Jurkat, Clone E6-1 (cell line): Measurements from ENCODE around the gene TRIO.

Source experiments
- DNase-seq: peaks from one replicate; pipeline ENCODE4 v3.0.0-alpha.2; 2011; ENCODE audit warnings: low read depth, low spot score
- H3K4me3 ChIP-seq: 2 replicates; pipeline ENCODE4 v1.5.1; 2011; ENCODE audit warnings: mild to moderate bottlenecking, low read length, control low read depth, moderate library complexity

TRIO gene

GRCh38 chr5:14229734-14230133, 86.6 kb downstream of the TRIO start:
- no peak for DNase-seq
- no peak overlapping the region for H3K4me3 ChIP-seq

DNA sequence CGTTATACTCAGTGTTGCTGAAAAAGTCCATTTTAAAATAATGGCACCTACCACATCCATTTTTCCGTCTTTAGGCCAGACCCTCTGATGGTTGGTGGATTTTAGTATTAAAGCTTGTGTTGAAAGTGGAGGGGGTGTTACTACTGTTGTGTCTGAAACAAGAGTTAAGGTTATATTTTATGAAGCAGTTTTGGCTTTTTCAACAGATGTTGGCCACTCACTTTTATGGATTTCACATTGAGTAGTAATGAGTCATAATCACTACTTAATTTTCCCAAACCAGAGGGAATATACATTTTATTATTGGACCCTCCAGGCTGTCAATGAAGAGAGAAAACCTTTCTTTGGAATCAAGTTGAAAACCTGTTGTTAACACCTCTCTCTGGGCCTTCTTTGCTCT, 88.0 kb downstream of the TRIO start:
- DNase-seq = no peak
- H3K4me3 ChIP-seq = no peak overlapping the region

GRCh38 chr5:14231890-14232289, 88.7 kb downstream of the TRIO start:
- no peak overlapping the region for H3K4me3 ChIP-seq
- no peak for DNase-seq

DNA sequence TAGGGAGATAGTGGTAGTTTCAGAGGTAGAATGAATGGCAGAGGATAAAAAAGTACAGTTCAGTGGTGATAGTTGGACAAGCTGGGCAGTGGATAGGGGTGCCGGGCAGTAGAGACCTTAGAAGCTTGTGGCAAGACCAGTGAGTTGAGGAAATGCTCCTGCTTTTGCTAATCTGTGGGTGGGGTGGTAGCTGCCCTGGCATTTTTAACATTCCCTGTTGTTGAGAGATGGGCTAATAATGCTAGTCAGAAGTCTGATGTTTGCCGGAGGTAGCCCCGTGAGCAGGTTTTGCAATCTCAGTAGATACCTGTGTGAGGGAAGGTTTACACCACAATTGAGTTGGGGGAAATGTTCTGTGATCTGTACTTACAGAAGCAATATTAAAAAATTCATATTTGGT, 91.1 kb downstream of the TRIO start:
- no peak for DNase-seq
- H3K4me3 ChIP-seq = no peak overlapping the region

DNA sequence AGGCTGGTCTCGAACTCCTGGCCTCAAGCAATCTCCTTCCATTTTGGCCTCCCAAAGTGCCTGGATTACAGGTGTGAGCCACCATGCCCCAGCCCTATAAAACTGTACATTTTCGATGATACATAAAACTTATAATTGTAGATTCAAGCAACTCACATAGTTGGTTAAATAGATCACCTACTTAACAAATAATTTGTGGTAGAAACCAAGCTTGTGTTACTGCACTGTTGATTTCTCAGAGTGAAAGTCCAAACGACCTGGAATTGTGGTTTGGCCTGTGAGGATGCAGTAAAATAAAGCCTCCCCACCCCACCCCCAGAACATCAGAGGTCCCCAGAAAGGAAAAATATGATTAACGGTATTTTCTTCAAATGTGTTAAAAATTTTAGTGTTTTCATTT, 92.7 kb downstream of the TRIO start:
- DNase-seq = no peak
- no peak overlapping the region for H3K4me3 ChIP-seq

DNA sequence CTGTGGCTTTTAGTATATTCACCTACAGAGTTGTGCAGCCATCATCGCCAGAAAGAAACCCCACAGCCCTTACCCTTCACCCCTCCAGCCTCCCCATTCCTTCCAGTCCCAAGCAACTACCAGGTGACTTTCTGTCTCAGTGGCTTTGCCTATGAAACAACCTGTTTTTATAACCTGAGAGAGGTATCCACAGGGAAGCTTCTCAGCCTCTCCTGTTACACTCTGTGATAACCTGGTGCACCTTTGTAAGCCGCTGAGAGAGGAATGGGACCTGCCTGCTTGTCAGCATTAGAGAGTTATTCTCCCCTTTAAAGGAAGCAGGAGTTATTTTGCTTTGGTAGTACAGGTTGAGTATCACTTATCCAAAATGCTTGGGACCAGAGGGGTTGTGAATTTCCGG, 93.6 kb downstream of the TRIO start:
- no peak overlapping the region for H3K4me3 ChIP-seq
- no peak for DNase-seq

GRCh38 chr5:14237317-14238086, 94.4 kb downstream of the TRIO start:
- H3K4me3 ChIP-seq = no peak overlapping the region
- DNase-seq = no peak

DNA sequence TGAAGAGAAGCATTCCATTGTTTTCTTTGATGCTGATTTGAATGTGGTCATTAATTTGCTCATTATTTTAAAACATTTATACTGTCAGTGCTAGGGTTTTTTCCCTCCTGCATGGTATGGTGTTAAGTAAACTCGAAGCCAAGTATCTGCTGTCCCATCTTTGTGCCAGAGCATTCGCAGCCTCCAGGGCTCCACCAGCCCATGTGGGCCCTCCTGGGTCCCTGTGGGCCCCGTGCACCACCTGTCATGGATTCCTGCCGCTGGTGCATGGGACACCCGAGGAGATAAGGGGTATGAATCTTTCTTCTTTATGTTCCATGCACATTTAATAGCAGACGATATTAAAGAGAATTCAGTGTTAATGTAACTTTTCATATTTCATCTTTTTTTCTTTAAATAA, 95.1 kb downstream of the TRIO start:
- H3K4me3 ChIP-seq = no peak overlapping the region
- no peak for DNase-seq

GRCh38 chr5:14239404-14239803, 96.3 kb downstream of the TRIO start:
- no peak for DNase-seq
- H3K4me3 ChIP-seq = no peak overlapping the region

DNA sequence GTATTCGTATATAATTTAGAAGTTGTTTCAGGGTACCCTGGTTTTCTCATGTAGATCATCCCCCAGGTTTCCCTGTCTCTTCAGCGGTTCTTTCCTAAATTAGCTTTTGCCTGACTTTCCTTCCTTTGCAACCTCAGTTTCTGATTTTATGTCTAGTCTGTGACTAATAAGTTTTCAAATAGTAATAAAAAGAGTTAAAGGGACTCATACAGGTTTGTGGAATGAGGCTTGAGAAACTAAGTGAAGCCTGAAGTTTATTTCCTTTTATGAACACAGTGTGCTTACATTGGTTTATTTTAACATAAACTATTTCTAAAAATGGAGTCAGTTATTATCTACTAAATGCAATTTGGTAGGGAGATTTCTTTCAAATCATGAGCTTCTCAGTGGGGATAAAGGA, 96.8 kb downstream of the TRIO start:
- no peak overlapping the region for H3K4me3 ChIP-seq
- no peak for DNase-seq

DNA sequence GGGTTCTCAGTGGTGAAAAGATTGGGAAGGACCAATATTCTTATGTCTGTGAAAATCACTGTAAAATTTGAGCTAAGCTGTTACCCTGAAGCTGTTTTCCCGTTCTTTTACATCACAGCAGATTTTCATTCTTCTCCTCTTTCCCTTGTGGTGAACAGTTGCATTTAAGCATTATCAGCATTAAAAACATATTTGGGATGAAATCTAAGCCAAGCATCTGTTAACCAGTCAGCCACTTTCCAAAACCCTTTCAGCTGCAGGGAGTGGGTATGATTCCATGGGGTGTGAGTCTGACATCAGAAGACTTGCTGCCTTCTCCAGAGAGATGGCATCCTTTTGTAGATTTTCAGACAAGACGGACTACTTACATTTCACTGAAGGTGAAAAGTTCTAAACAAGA, 97.2 kb downstream of the TRIO start:
- H3K4me3 ChIP-seq = no peak overlapping the region
- no peak for DNase-seq

GRCh38 chr5:14241141-14241540, 98.0 kb downstream of the TRIO start:
- no peak overlapping the region for H3K4me3 ChIP-seq
- no peak for DNase-seq

- H3K4me3 ChIP-seq = no peak overlapping the region
- no peak for DNase-seq
Measured at GRCh38 chr5:14242447-14242846, 99.3 kb downstream of the TRIO start.

DNA sequence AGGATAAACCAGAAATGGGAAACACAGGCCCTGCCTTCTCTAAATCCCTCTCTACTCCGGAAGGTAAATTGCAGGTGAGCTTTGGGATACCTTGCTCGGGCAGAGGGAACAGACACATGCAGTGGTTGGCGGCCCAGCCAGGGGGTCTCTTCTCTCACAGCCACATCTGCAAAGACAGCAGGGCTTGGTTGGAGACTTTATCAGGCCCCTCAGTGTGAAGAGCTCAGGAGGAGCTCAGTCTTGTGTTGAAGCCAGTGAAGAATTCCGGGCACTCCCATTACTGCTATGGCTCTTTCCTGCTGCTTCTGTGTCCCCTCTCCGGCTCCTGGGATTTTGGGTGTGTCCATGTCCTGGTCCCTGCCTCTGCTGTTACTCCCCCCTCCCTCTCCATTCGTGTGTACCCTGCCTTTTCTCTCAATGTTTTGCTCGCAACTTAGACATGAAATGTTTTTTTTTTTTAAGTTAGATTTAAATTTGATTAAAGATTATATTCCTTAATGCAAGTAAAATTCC, 99.8 kb downstream of the TRIO start:
- no peak overlapping the region for H3K4me3 ChIP-seq
- DNase-seq = no peak

- no peak for DNase-seq
- H3K4me3 ChIP-seq = no peak overlapping the region
Measured at GRCh38 chr5:14243766-14244165, 100.6 kb downstream of the TRIO start.

DNA sequence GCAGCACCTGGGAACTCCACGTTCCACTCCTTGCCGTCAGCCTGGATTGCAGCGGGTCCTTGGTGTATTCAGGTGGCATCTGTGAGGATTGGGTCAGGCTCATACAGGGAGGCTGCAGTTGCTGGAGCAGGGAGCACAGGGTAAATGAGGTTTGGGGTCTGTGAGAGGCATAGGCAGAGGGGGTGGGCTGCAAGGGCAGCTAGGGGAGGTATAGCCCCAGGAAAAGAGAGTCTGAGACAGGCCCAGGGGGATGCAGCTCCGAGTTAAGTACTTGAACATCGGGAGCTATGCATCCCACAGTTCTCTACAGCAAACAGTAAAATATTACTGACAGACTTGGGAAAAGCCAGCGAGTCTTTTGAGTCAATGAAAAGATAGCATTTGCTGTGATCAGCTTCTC, 101.6 kb downstream of the TRIO start:
- no peak overlapping the region for H3K4me3 ChIP-seq
- no peak for DNase-seq

DNA sequence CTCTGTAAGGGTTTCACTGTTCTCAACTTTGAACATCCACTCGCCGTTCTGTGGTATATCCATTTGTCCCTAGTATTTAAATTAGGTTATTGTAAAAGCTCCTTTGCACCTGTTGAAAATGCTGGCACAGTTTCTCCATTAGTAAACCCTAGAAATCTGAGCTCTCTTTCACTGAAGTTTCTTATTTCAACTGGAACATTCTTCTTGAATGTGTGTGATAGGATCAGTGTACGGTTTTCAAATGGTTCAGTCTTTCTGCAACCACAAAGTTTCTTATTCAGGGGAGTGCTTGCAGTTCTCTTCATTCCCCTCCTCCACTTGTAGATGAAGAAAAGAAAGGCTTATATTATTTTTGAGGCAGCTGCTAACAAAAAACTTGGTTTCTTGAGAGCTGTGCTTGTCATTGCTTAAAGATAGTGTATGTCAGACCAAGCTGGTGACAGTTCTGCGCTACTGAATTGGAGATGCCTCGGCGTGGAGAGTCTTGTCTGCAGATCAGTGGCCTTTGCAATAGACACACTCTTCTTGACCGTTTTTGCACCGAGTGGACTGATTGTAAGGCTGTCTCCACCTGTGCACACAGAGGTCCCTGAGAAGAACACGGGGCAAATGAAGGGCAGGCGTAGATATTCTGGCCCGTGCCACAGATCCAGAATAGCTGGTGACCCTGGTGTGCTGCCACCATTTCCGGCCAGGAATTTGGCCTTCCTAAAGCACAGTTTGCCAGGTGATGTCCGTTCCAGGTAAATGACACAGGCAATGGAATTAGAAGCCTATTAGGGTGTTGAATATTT, 102.2 kb downstream of the TRIO start:
- H3K4me3 ChIP-seq = no peak overlapping the region
- DNase-seq = no peak

- DNase-seq = no peak
- H3K4me3 ChIP-seq = no peak overlapping the region
Measured at GRCh38 chr5:14246350-14247053, 103.4 kb downstream of the TRIO start.

DNA sequence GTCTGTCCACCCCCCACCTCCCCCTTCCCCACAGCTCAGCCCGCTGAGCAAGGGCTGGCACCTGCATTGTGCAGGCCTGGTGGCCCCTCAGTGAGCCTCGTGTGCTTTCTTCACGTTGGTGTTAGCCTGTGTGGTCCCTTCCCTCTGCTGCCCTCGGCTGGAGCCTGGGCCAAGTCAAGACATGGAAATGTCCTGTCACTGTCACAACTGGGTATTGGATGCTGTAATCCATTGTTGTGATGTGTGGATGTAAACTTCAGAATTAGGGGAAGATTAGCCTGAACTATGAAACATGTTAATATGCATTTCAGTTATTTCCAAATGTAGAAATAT, 103.9 kb downstream of the TRIO start:
- H3K4me3 ChIP-seq = no peak overlapping the region
- DNase-seq = no peak
